Adipose tissue (tissue), 3 donors: ENCODE data around the gene SHISA3. TPM values are rescaled to one million over a fixed set of nuclear protein-coding genes. Genes with fewer than 3 reads are reported as not detected.

Source experiments
- H3K27ac ChIP-seq: one replicate; pipeline ENCODE4 v1.5.1; 2013; ENCODE audit warnings: low read depth, low read length
- WGBS, 3 donors: extraction: QIAGEN DNeasy Blood & Tissue Kit; methylation state at CpG; one replicate each; pipeline ENCODE4 v1.1.7; 2013; 5-methylcytosine and 5-hydroxymethylcytosine counted together
- polyA plus RNA-seq, 3 donors: library from polyadenylated mRNA; stranded (reverse); fragments of 200-250 nt; gene quantifications; one replicate each; pipeline ENCODE4 v1.2.3, GENCODE V29; 2013
- donor health status: healthy with polysubstance abuse.
- donor health status: Bipolar disorder and iron deficiency.
- donor health status: healthy.

The SHISA3 gene
- polyA plus RNA-seq, 3 donors: 0.29 to 12.8 (median 1.4) TPM

GRCh38 chr4:42425146-42426065, 28.1 kb downstream of the SHISA3 start:
- H3K27ac ChIP-seq: no peak overlapping the region
- WGBS, 3 donors: 88 to 95% (median 95%) methylated on average over 19 of the region's 19 CpGs

GRCh38 chr4:42428036-42428435, 30.7 kb downstream of the SHISA3 start:
- H3K27ac ChIP-seq: no peak overlapping the region
- WGBS, 3 donors: 90 to 96% (median 95%) methylated on average over 2 of the region's 2 CpGs

GRCh38 chr4:42436928-42437565, 39.8 kb downstream of the SHISA3 start:
- H3K27ac ChIP-seq: no peak overlapping the region
- WGBS, 3 donors: 83 to 90% (median 84%) methylated on average over 7 of the region's 7 CpGs

GRCh38 chr4:42440083-42440482, 42.8 kb downstream of the SHISA3 start:
- no peak overlapping the region for H3K27ac ChIP-seq
- 92 to 98% (median 95%) methylated on average over 4 of the region's 4 CpGs for WGBS, 3 donors

- no peak overlapping the region for H3K27ac ChIP-seq
- 77 to 90% (median 81%) methylated on average over 2 of the region's 2 CpGs for WGBS, 3 donors
Observed at GRCh38 chr4:42442601-42443000, 45.3 kb downstream of the SHISA3 start.

- 92 to 94% (median 92%) methylated on average over 5 of the region's 5 CpGs for WGBS, 3 donors
- H3K27ac ChIP-seq: no peak overlapping the region
Observed at GRCh38 chr4:42445038-42445437, 47.8 kb downstream of the SHISA3 start.

- 63 to 69% (median 63%) methylated on average over 5 of the region's 5 CpGs for WGBS, 3 donors
- H3K27ac ChIP-seq: no peak overlapping the region
Observed at GRCh38 chr4:42446823-42447222, 49.5 kb downstream of the SHISA3 start.

Other genes with a start within 250 kb of the SHISA3 start
- under 1 TPM in 1 of 3 donors, not detected in 2; 0.03 TPM for gene BEND4, start 244.8 kb upstream of the SHISA3 start, polyA plus RNA-seq